K562 (cell line): ENCODE results near the gene RNF144A. TPM values are rescaled to one million over a fixed set of nuclear protein-coding genes. Genes with fewer than 3 reads are reported as not detected.

Experiments used
- ATAC-seq: fragments of 200-7000 bp; cut with Tn5 transposase; 3 replicates; pipeline ENCODE4 v1.9.1; 2020; ENCODE audit warnings: moderate library complexity
- BruUV-seq: library from RNA; stranded (reverse); fragments of 400-500 nt; replicated peaks from 2 replicates; lab custom pipeline; 2021; lab: Mats Ljungman, UMichigan
- CTCF ChIA-PET: fragments of 300-600 bp; formaldehyde crosslinking; extraction: SDS; loops from one replicate; lab custom pipeline; 2021; ENCODE audit warnings: low intra/inter-chr PET ratio; lab: Yijun Ruan, JAX
- POLR2A ChIA-PET: fragments of 300-600, 350-650 bp; sonication (Branson Sonifier 250); formaldehyde crosslinking; extraction: SDS; loops from one replicate; lab custom pipeline; 2021; ENCODE audit warnings: antibody characterized with exemption, inconsistent platforms; lab: Yijun Ruan, JAX
- DNase-seq, 4 experiments: peaks; one replicate each; pipeline versions ENCODE4 v3.0.0 to v3.0.0-alpha.2; 2011 to 2018; ENCODE audit warnings: low spot score in 3 of 4, mixed read lengths in 3 of 4; ENCODE audit errors: extremely low read depth in 1 of 4
- FAIRE-seq: peaks from 2 replicates; lab custom pipeline; 2011; peaks lifted over from hg19 to GRCh38; lab: Jason Lieb, UNC
- H2AFZ ChIP-seq: 2 replicates; pipeline ENCODE4 v1.6.0; 2011; ENCODE audit warnings: low read depth, low read length, control low read depth, inconsistent platforms
- H3K27ac ChIP-seq: fragments of 200-600 bp; 3 replicates; pipeline ENCODE4 v1.8.0; 2011; ENCODE audit warnings: low read depth, mild to moderate bottlenecking, control low read depth, inconsistent platforms, low read length, moderate library complexity, mixed read lengths; ENCODE audit errors: extremely low read depth
- H3K27me3 ChIP-seq, 2 experiments: fragments of 300-600 bp in 1 of 2; 2 replicates in 1 of 2; 3 replicates in 1 of 2; pipeline versions ENCODE4 v1.6.0 to v1.8.0; 2011; ENCODE audit warnings: inconsistent platforms in 2 of 2, low read length in 2 of 2, mild to moderate bottlenecking in 1 of 2, mixed read lengths in 1 of 2, moderate library complexity in 1 of 2; ENCODE audit not compliant: control insufficient read depth in 2 of 2, insufficient read depth in 2 of 2
- H3K36me3 ChIP-seq: fragments of 300-600 bp; 3 replicates; pipeline ENCODE4 v1.8.0; 2011; ENCODE audit warnings: mild to moderate bottlenecking, low read length, inconsistent platforms; ENCODE audit not compliant: control insufficient read depth, insufficient read depth
- H3K4me1 ChIP-seq, 2 experiments: fragments of 200-600 bp in 1 of 2; replicated peaks in 1 of 2; 2 replicates in 1 of 2; 3 replicates in 1 of 2; pipeline versions ENCODE4 v1.5.1 to v1.8.0; 2011; ENCODE audit warnings: inconsistent platforms in 2 of 2, low read length in 2 of 2, mild to moderate bottlenecking in 1 of 2, mixed read lengths in 1 of 2, moderate library complexity in 1 of 2; ENCODE audit not compliant: control insufficient read depth in 2 of 2, insufficient read depth in 2 of 2
- H3K4me2 ChIP-seq: 2 replicates; pipeline ENCODE4 v1.6.1; 2011; ENCODE audit warnings: low read length, control low read depth, inconsistent platforms, mixed read lengths; ENCODE audit not compliant: insufficient read depth
- H3K4me3 ChIP-seq: fragments of 200-600 bp; sonication (generic), shearing (Covaris generic); 2 replicates; pipeline ENCODE4 v1.5.1; 2016; ENCODE audit warnings: control low read depth, inconsistent platforms
- H3K79me2 ChIP-seq: fragments of 200-600 bp; 3 replicates; pipeline ENCODE4 v1.8.0; 2011; ENCODE audit warnings: low read length, inconsistent platforms; ENCODE audit not compliant: control insufficient read depth, insufficient read depth
- H3K9ac ChIP-seq, 2 experiments: 2 replicates each; pipeline versions ENCODE4 v1.6.0 to v1.6.1; 2011; ENCODE audit warnings: low read depth in 2 of 2, low read length in 2 of 2, control low read depth in 1 of 2, inconsistent platforms in 1 of 2, mild to moderate bottlenecking in 1 of 2, mixed read lengths in 1 of 2; ENCODE audit not compliant: insufficient read depth in 1 of 2
- H3K9me1 ChIP-seq: one replicate; pipeline ENCODE4 v1.6.0; 2011; ENCODE audit warnings: inconsistent platforms, mild to moderate bottlenecking, low read length, moderate library complexity; ENCODE audit not compliant: control insufficient read depth, insufficient read depth
- H3K9me3 ChIP-seq: replicated peaks from 2 replicates; pipeline ENCODE4 v1.5.1; 2011; ENCODE audit warnings: low read depth, low read length, inconsistent platforms; ENCODE audit not compliant: control insufficient read depth, insufficient read depth
- H4K20me1 ChIP-seq: replicated peaks from 2 replicates; pipeline ENCODE4 v1.6.1; 2011; ENCODE audit warnings: low read length, inconsistent platforms, mixed read lengths; ENCODE audit not compliant: control insufficient read depth, insufficient read depth
- ADNP ChIP-seq: fragments of 200-800 bp; sonication (Bioruptor generic); IDR thresholded peaks from 2 replicates; pipeline ENCODE4 v1.6.1; 2016; ENCODE audit warnings: missing genetic modification characterization, missing compliant biosample characterization
- JUNB ChIP-seq: fragments of 450-650 bp; formaldehyde crosslinking; conservative IDR thresholded peaks from 2 replicates; pipeline ENCODE4 v1.4.0; 2020; ENCODE audit warnings: mild to moderate bottlenecking
- KDM4B ChIP-seq, 2 experiments: fragments of 450-650 bp in 1 of 2; sonication (generic) in 1 of 2; IDR thresholded peaks; 2 replicates each; pipeline ENCODE4 v1.6.1; 2016 to 2017; ENCODE audit warnings: borderline replicate concordance in 2 of 2, antibody characterized with exemption in 1 of 2, low read depth in 1 of 2, mild to moderate bottlenecking in 1 of 2
- MCM5 ChIP-seq: fragments of 450-650 bp; IDR thresholded peaks from 2 replicates; pipeline ENCODE4 v1.6.1; 2016; ENCODE audit warnings: low read depth
- NBN ChIP-seq: fragments of 450-650 bp; IDR thresholded peaks from 2 replicates; pipeline ENCODE4 v1.6.1; 2016; ENCODE audit warnings: low read depth, mild to moderate bottlenecking
- NFYB ChIP-seq: IDR thresholded peaks from 2 replicates; pipeline ENCODE4 v1.6.1; 2011; ENCODE audit warnings: mild to moderate bottlenecking, moderate library complexity; ENCODE audit not compliant: insufficient read length; ENCODE audit errors: extremely low read depth
- PYGO2 ChIP-seq: fragments of 450-650 bp; IDR thresholded peaks from 2 replicates; pipeline ENCODE4 v1.6.1; 2016; ENCODE audit warnings: mild to moderate bottlenecking, missing genetic modification characterization, moderate library complexity, missing compliant biosample characterization
- SNIP1 ChIP-seq: fragments of 450-650 bp; IDR thresholded peaks from 2 replicates; pipeline ENCODE4 v1.7.1; 2017; ENCODE audit warnings: low read depth, mild to moderate bottlenecking
- TAL1 ChIP-seq: fragments of 450-650 bp; IDR thresholded peaks from 2 replicates; pipeline ENCODE4 v1.6.1; 2016; ENCODE audit warnings: mild to moderate bottlenecking
- TBL1XR1 ChIP-seq, 2 experiments: IDR thresholded peaks; 2 replicates each; pipeline ENCODE4 v1.6.1; 2012; ENCODE audit warnings: improper control_type of control experiment in 2 of 2, low read length in 2 of 2, mild to moderate bottlenecking in 1 of 2
- TOE1 ChIP-seq, 2 experiments: fragments of 450-650 bp in 1 of 2; sonication (generic) in 1 of 2; formaldehyde crosslinking in 1 of 2; IDR thresholded peaks; 2 replicates each; pipeline versions ENCODE4 v1.7.1 to v1.8.0; 2016 to 2022; ENCODE audit warnings: borderline replicate concordance in 2 of 2, mild to moderate bottlenecking in 2 of 2, antibody characterized with exemption in 1 of 2, inconsistent platforms in 1 of 2, low read depth in 1 of 2, missing genetic modification reagents in 1 of 2, moderate library complexity in 1 of 2
- ZNF280B ChIP-seq: fragments of 250-450 bp; sonication (Bioruptor Pico); IDR thresholded peaks from 2 replicates; pipeline ENCODE4 v1.5.1; 2021; ENCODE audit warnings: mild to moderate bottlenecking
- ZNF407 ChIP-seq: fragments of 450-650 bp; IDR thresholded peaks from 2 replicates; pipeline ENCODE4 v1.6.1; 2016; ENCODE audit warnings: low read depth
- ZNF766 ChIP-seq: fragments of 200-800 bp; sonication (Bioruptor generic); conservative IDR thresholded peaks from 2 replicates; pipeline ENCODE4 v1.6.1; 2016; ENCODE audit warnings: missing genetic modification characterization, missing compliant biosample characterization
- ZSCAN29 ChIP-seq: fragments of 450-650 bp; IDR thresholded peaks from 2 replicates; pipeline ENCODE4 v1.6.1; 2017
- WGBS: fragments of 100-300 bp; shearing (Covaris generic); methylation state at CpG from one replicate; pipeline ENCODE4 v1.1.6; 2016; ENCODE audit warnings: low coverage, mixed read lengths; ENCODE audit not compliant: insufficient coverage; ENCODE audit errors: missing lambda C conversion rate; 5-methylcytosine and 5-hydroxymethylcytosine counted together
- in situ Hi-C: fragments of 300-500 bp; cut with MboI; formaldehyde crosslinking; loops from 4 replicates; pipeline ENCODE4 v1.15.0; 2018; ENCODE audit warnings: inconsistent platforms, mixed read lengths
- intact Hi-C: fragments of 100-400 bp; cut with micrococcal nuclease; formaldehyde crosslinking; loops from 2 replicates; pipeline ENCODE4 v1.14.2; 2022
- polyA plus RNA-seq, 8 experiments: library from polyadenylated mRNA; depleted of rRNA in 4 of 8; stranded (reverse) in 5 of 8; unstranded in 3 of 8; fragments of >200 nt; fragmentation: Nextera tagmentation in 2 of 8; fragmentation: Illumina TruSeq in 1 of 8; extraction: Ambion mirVana in 2 of 8; extraction: Trizol in 1 of 8; gene quantifications; 2 replicates each; pipeline versions ENCODE4 v1.2.1 to v1.2.3, GENCODE V29; 2011 to 2014; ENCODE audit warnings: inconsistent platforms in 1 of 8, missing spikeins in 1 of 8
- total RNA-seq, 7 experiments: library from RNA; depleted of rRNA in 6 of 7; stranded (reverse); fragments of >200 nt in 6 of 7; fragmentation: Illumina TruSeq in 2 of 7; extraction: Trizol in 2 of 7; gene quantifications; 2 replicates each; pipeline versions ENCODE4 v1.2.1 to v1.2.3, GENCODE V29; 2011 to 2021; ENCODE audit warnings: low replicate concordance in 1 of 7

The RNF144A gene
- total and polyA plus RNA-seq, 9 of the 15 experiments (the other 6 are each of a cell fraction or from before 2014, with no cell fraction given) = 0.96 to 11.3 (median 6.2) TPM

- H3K27me3 ChIP-seq = no peaks in the 10 kb centered on the region
- DNase-seq = no peak
- H3K79me2 ChIP-seq = no peaks in the 10 kb centered on the region
- no peak overlapping the region for H2AFZ ChIP-seq
- no peaks in the 10 kb centered on the region for H3K36me3 ChIP-seq
- peaks cover 13 to 41% of the 10 kb centered on the region in 2 experiments; a peak in 4 of 5 replicates for H3K4me1 ChIP-seq
- FAIRE-seq = no peak
- no peak overlapping the region for H3K4me3 ChIP-seq
- no peak for ATAC-seq
- WGBS = 88% methylated on average over 2 of the region's 2 CpGs
- H3K27ac ChIP-seq = no peak overlapping the region
- peaks cover 19% of the 10 kb centered on the region for H3K9me3 ChIP-seq
- in situ Hi-C loops (no loop called here), intact Hi-C loops (no loop called here)
- BruUV-seq = no TSS peak
- ChIA-PET POLR2A (interaction anchor here (0.7 kb wide), 1 partner anchor 9 kb away, joined by 3 read pairs; no protein-coding TSS in a partner anchor), CTCF (no interaction called here)
- H3K9me1 ChIP-seq = no peaks in the 10 kb centered on the region
- no peak overlapping the region for H3K9ac ChIP-seq
- H3K4me2 ChIP-seq = no peak overlapping the region
- H4K20me1 ChIP-seq = no peaks in the 10 kb centered on the region
- TF ChIP-seq TAL1 = no peak
- no peak for TF ChIP-seq PYGO2
- TF ChIP-seq SNIP1 = no peak
- no peak for TF ChIP-seq NBN
- TF ChIP-seq MCM5 = no peak
- no peak for TF ChIP-seq KDM4B (IDR thresholded peaks at IDR 0.05; ENCODE audit: borderline replicate concordance in 2 of 2, low read depth in 1 of 2)
- TF ChIP-seq NFYB = no peak
- no peak for TF ChIP-seq ZNF766 (CRISPR knock-in tag)
- no peak for TF ChIP-seq ZSCAN29
- no peak for TF ChIP-seq ADNP
- TF ChIP-seq TOE1 (IDR thresholded peaks at IDR 0.05; ENCODE audit: borderline replicate concordance) = no peak
- TF ChIP-seq TOE1 (CRISPR knock-in tag; IDR thresholded peaks at IDR 0.05; ENCODE audit: borderline replicate concordance, low read depth) = no peak
- TF ChIP-seq TBL1XR1 (IDR thresholded peaks at IDR 0.05; ENCODE audit: low read length in 2 of 2) = no peak
- no peak for TF ChIP-seq ZNF280B (CRISPR knock-in tag)
- no peak for TF ChIP-seq ZNF407
- TF ChIP-seq JUNB (CRISPR knock-in tag) = no peak
Measured at GRCh38 chr2:6879011-6879410, 38.2 kb upstream of the RNF144A start.
